Loucy (cell line): ENCODE measurements around the gene HSDL1.

ENCODE experiments used
- EZH2phosphoT487 ChIP-seq: fragments of 200-600 bp; IDR thresholded peaks from 2 replicates; pipeline ENCODE4 v1.6.1; 2018; ENCODE audit warnings: antibody characterized with exemption, mild to moderate bottlenecking, moderate library complexity, borderline replicate concordance
- TF ChIP-seq, protein P1 (sequence below): fragments of 200-600 bp; sonication (generic); conservative IDR thresholded peaks from 2 replicates; pipeline ENCODE4 v1.5.1; 2014; ENCODE audit warnings: mild to moderate bottlenecking, antibody characterized with exemption, low read length

DNA sequence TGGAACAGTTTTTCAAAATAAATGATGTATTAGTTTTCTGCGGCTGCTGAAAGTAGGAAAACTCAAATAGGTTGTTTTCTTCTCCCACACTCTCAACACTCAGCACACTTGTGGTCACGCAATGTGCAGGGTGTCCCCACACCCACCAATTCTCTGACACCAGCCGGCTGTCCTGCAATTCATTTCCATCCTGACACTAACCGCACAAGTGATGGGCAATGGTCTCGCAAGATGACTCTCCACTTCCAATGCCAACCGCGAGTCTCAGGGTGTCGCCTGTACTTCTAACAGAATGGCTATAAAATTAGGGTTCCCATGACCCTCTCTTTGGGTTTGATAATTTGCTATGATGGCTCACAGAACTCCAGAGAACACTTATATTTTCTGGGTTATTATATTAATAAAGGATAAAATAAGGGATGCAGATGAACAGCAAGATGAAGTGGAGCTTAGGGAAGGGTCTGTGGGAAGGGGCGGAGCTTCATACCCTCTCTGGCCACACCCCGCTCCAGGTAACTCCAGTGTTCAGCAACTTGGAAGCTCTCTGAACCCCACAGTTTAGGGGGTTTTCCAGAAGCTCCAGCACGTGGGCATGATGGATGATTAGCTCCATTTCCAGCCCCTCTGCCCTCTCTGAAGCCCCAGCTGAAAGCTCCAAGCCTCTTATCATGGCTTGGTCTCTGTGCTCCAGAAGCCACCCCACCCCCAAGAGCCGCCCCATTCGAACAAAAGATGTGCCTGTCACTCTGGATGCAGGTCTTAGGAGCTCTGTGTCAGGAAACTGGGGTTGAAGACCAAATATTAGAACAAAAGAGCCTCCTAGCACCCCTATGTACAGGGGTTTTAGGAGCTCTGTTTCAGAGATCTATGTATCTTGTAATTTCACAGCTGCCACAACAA, 22.1 kb upstream of the HSDL1 start:
- TF ChIP-seq, protein P1, sequence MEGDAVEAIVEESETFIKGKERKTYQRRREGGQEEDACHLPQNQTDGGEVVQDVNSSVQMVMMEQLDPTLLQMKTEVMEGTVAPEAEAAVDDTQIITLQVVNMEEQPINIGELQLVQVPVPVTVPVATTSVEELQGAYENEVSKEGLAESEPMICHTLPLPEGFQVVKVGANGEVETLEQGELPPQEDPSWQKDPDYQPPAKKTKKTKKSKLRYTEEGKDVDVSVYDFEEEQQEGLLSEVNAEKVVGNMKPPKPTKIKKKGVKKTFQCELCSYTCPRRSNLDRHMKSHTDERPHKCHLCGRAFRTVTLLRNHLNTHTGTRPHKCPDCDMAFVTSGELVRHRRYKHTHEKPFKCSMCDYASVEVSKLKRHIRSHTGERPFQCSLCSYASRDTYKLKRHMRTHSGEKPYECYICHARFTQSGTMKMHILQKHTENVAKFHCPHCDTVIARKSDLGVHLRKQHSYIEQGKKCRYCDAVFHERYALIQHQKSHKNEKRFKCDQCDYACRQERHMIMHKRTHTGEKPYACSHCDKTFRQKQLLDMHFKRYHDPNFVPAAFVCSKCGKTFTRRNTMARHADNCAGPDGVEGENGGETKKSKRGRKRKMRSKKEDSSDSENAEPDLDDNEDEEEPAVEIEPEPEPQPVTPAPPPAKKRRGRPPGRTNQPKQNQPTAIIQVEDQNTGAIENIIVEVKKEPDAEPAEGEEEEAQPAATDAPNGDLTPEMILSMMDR: no peak
- TF ChIP-seq EZH2phosphoT487: no peak
